Type B pancreatic cell (in vitro differentiated cells): ENCODE data around the gene PHKA2. TPM values are rescaled to one million over a fixed set of nuclear protein-coding genes. Genes with fewer than 3 reads are reported as not detected.

Source experiments
- DNase-seq: peaks from one replicate; pipeline ENCODE4 v3.0.0; 2021; ENCODE audit warnings: mixed read lengths; ENCODE audit not compliant: unreplicated experiment; ENCODE audit errors: extremely low spot score
- H3K27ac Mint-ChIP-seq: 2 replicates; pipeline ENCODE4 v1.8.0; 2021; ENCODE audit warnings: mild to moderate bottlenecking, mixed read lengths
- H3K27me3 Mint-ChIP-seq: 2 replicates; pipeline ENCODE4 v1.8.0; 2021; ENCODE audit warnings: mixed read lengths
- H3K36me3 Mint-ChIP-seq: 2 replicates; pipeline ENCODE4 v1.8.0; 2021; ENCODE audit warnings: mixed read lengths
- H3K4me1 Mint-ChIP-seq: one replicate; pipeline ENCODE4 v1.8.0; 2021; ENCODE audit warnings: mixed read lengths; ENCODE audit not compliant: unreplicated experiment
- H3K4me3 Mint-ChIP-seq: 2 replicates; pipeline ENCODE4 v1.8.0; 2021; ENCODE audit warnings: mild to moderate bottlenecking, mixed read lengths
- H3K9me3 Mint-ChIP-seq: 2 replicates; pipeline ENCODE4 v1.8.0; 2021; ENCODE audit warnings: mixed read lengths
- total RNA-seq: library from RNA; stranded (reverse); gene quantifications from 2 replicates; pipeline ENCODE4 v1.2.1, GENCODE V29; 2021; ENCODE audit warnings: low replicate concordance
- TF ChIP-seq, protein P1 (sequence below): fragments of 200-600 bp; sonication (generic); conservative IDR thresholded peaks from 2 replicates; pipeline ENCODE4 v1.5.0; 2021; ENCODE audit warnings: antibody characterized with exemption, mild to moderate bottlenecking

PHKA2 gene
- total RNA-seq, 1 donor from 2014 or later: 55.7 TPM

- no peaks in the 10 kb centered on the region for H3K4me1 Mint-ChIP-seq
- peaks cover 13% of the 10 kb centered on the region for H3K36me3 Mint-ChIP-seq
- H3K4me3 Mint-ChIP-seq: no peak overlapping the region
- no peaks in the 10 kb centered on the region for H3K9me3 Mint-ChIP-seq
- no peaks in the 10 kb centered on the region for H3K27me3 Mint-ChIP-seq
- no peak overlapping the region for H3K27ac Mint-ChIP-seq
- no peak for DNase-seq
- TF ChIP-seq, protein P1, sequence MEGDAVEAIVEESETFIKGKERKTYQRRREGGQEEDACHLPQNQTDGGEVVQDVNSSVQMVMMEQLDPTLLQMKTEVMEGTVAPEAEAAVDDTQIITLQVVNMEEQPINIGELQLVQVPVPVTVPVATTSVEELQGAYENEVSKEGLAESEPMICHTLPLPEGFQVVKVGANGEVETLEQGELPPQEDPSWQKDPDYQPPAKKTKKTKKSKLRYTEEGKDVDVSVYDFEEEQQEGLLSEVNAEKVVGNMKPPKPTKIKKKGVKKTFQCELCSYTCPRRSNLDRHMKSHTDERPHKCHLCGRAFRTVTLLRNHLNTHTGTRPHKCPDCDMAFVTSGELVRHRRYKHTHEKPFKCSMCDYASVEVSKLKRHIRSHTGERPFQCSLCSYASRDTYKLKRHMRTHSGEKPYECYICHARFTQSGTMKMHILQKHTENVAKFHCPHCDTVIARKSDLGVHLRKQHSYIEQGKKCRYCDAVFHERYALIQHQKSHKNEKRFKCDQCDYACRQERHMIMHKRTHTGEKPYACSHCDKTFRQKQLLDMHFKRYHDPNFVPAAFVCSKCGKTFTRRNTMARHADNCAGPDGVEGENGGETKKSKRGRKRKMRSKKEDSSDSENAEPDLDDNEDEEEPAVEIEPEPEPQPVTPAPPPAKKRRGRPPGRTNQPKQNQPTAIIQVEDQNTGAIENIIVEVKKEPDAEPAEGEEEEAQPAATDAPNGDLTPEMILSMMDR: no peak
Observed at GRCh38 chrX:18933617-18934016, 50.3 kb downstream of the PHKA2 start.

- Mint-ChIP-seq H3K4me3 (no peak overlapping the region), H3K27me3 (no peaks in the 10 kb centered on the region), H3K4me1 (no peaks in the 10 kb centered on the region), H3K36me3 (peaks cover 3% of the 10 kb centered on the region), H3K27ac (no peak overlapping the region), H3K9me3 (no peaks in the 10 kb centered on the region)
- no peak for DNase-seq
- TF ChIP-seq, protein P1: peak; percentile 66
Observed at GRCh38 chrX:18931972-18932371, 51.9 kb downstream of the PHKA2 start.

GRCh38 chrX:18929775-18930174 lies 54.1 kb downstream of the PHKA2 start:
- Mint-ChIP-seq H3K27ac (no peak overlapping the region), H3K4me3 (no peak overlapping the region), H3K9me3 (no peaks in the 10 kb centered on the region), H3K27me3 (no peaks in the 10 kb centered on the region), H3K36me3 (peaks cover 8% of the 10 kb centered on the region), H3K4me1 (no peaks in the 10 kb centered on the region)
- DNase-seq: no peak
- TF ChIP-seq, protein P1: no peak

- no peak overlapping the region for H3K27ac Mint-ChIP-seq
- DNase-seq: no peak
- H3K9me3 Mint-ChIP-seq: no peaks in the 10 kb centered on the region
- no peaks in the 10 kb centered on the region for H3K27me3 Mint-ChIP-seq
- H3K36me3 Mint-ChIP-seq: peaks cover 10% of the 10 kb centered on the region
- TF ChIP-seq, protein P1: no peak
- H3K4me1 Mint-ChIP-seq: no peaks in the 10 kb centered on the region
- H3K4me3 Mint-ChIP-seq: no peak overlapping the region
Observed at GRCh38 chrX:18927558-18927957, 56.4 kb downstream of the PHKA2 start.

- TF ChIP-seq, protein P1: no peak
- no peaks in the 10 kb centered on the region for H3K9me3 Mint-ChIP-seq
- no peak overlapping the region for H3K27ac Mint-ChIP-seq
- H3K4me1 Mint-ChIP-seq: no peaks in the 10 kb centered on the region
- no peak for DNase-seq
- H3K27me3 Mint-ChIP-seq: no peaks in the 10 kb centered on the region
- peaks cover 14% of the 10 kb centered on the region for H3K36me3 Mint-ChIP-seq
- H3K4me3 Mint-ChIP-seq: no peak overlapping the region
Observed at GRCh38 chrX:18924507-18925088, 59.3 kb downstream of the PHKA2 start.

GRCh38 chrX:18920566-18920965 lies 63.3 kb downstream of the PHKA2 start:
- DNase-seq: no peak
- no peak overlapping the region for H3K4me3 Mint-ChIP-seq
- H3K36me3 Mint-ChIP-seq: peaks cover 21% of the 10 kb centered on the region
- H3K9me3 Mint-ChIP-seq: peaks cover 5% of the 10 kb centered on the region
- H3K4me1 Mint-ChIP-seq: no peaks in the 10 kb centered on the region
- TF ChIP-seq, protein P1: no peak
- no peak overlapping the region for H3K27ac Mint-ChIP-seq
- no peaks in the 10 kb centered on the region for H3K27me3 Mint-ChIP-seq
